HG02571 (cell line): ENCODE measurements around the gene NF1.
"Not testable (repeated sequence)": the region's sequence is repeated elsewhere in the genome, so short reads cannot be mapped to it uniquely, and the experiment has no call there.

Source experiments
- ATAC-seq: cut with Tn5 transposase; IDR thresholded peaks from one replicate; pipeline ENCODE4 v1.9.1; 2021; ENCODE audit warnings: mild to moderate bottlenecking, moderate library complexity; ENCODE audit not compliant: unreplicated experiment

The NF1 gene

DNA sequence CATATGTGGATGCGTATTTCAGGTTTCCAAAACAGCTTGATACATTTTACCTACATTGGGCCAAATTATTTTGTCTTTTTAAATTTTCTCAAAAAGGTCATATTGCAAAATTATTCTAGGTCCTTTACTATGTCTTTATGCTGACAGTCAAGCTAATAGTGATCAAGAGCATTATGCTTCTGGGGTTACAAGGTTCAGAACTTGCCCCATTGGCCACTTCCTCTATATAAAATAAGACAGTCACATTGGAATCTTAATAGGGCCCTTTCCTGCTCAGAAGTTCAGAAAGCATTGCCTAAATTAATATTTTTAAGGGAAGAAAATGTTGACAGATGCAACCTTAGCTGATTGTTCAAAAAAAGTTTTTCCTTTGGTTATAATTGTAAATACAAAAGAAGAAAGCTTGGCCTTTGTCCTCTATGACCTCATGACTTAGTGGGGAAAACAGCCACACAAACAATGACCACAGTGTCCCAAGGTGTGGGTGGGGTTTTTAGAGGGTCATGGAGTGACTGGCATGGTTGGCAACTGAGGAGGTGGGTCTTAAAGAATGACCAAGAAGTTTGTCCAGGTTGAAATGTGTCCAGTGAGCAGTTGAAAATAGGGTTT lies 284.9 kb downstream of the NF1 start:
- no peak for ATAC-seq

DNA sequence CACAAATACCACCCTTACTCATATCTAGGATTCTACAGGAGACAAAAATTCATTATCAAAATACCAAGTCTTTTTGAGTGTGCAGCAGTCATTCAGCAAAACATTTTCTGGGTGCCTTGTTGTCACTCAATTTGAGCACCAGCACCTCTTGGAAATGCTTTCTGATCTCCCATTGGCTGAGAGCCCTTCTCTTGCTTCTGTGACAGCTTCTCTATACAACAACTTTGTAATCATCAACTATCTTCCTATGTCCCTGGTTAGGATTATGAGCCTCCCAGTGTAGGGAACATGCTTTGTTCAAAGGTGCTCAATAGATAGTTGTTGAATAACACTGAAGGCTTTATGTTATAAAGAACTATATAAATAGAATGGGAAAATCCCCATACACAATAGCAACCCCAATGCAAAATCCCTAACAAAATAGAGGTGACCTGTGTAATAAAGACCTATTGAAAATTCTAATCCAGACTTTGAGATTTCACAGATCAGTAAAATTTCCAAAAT lies 286.4 kb downstream of the NF1 start:
- ATAC-seq, result no peak

DNA sequence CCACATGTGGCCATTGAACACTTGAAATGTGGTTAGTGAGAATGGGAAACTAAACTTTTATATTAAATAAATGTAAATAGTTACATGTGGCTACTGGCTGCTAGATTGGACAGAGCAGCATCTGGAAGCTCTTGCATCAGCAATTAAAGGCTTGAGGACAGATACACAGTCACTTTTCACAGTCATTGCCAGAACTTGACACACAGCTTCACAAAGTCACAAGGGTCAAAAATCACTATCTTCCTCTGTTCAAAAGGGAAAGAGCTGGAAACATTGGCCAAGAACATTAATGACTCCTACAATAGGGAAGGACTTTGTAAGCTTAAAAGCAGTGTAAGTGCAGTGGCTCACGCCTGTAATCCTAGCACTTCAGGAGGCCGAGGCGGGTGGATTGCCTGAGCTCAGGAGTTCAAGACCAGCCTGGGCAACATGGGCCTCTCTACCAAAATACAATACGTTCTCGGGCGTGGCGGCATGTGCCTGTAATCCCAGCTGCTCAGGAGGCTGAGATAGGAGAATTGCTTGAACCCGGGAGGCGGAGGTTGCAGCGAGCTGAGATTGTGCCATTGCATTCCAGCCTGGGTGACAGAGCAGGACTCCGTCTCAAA lies 288.0 kb downstream of the NF1 start:
- ATAC-seq, result not testable (repeated sequence)

DNA sequence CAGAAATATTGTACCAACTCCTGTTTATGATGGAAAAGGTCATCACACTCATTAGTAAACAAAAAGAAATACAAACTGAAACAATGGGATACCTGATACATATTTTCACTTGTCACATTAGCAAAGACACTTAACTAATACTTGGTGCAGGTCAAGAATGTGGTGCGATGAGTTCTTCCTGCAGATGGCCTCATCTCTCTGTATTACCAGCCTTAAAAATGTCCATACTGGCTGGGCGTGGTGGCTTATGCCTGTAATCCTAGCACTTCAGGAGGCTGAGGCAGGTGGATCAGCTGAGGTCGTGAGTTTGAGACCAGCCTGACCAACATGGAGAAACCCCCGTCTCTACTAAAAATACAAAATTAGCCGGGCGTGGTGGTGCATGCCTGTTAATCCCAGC lies 288.7 kb downstream of the NF1 start:
- ATAC-seq, result not testable (repeated sequence)

DNA sequence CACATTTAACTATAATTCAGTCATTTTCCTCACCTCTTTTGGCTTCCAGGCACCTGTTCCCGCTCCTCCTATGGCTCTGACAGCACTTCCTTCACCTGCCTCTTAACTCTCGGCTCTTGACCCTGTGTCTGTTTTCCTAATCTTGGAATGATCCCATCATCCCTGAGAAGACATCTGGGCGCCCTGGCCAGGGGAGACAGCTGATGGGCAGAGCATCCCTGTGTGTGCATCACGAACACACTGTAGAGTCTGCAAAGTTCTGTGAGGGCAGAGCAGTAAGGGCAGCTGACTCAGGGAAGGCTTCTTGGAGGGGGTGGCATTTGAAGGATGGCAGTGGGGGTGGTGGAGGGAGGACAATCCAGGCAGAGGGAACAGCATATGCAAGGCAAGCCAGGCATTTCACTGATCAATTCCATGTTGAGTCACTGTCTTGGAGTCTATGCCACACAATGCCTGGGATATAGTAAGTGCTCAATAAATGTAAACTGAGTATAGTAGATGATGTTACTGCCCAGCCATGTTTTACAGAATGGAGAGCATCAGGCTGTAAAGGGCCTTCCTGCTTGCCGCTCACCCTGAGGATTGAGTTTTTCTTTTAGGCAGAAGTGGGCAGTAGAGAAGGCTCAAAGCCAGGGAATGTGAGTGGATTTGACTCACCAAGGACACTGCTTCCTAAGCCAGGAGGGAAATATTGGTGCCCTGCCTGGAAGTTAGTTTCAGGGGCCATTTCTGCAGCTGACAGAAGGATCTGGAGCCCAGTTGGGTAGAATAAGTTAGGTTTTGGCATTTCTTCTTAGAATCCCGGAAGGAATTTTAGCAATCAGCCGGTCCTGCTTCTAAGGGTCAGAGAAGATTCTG lies 290.9 kb downstream of the NF1 start:
- ATAC-seq, result no peak

DNA sequence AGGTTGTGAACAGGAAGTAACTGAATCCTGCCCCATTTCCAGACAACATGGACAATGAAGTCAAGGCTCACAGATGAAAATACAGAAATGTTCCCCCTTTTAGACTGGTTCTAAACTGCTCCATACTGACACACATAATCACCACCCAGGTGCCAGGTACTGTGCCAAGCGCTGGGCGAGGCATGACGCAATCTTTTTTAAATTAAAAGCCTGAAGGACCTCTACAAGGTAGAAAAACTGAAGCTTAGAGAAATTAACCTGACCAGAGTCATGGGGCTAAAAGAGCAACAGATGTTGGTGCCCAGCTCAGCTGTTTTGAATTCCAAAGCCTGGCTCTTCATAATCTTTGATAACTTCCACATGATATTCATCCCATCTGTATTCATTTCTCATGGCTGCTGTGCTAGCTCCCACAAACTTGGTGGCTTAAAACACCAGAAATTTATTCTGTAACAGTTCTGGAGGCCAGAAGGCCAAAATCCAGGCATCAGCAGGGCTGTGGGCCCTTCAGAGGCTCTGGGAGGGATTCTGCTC lies 291.8 kb downstream of the NF1 start:
- no peak for ATAC-seq

DNA sequence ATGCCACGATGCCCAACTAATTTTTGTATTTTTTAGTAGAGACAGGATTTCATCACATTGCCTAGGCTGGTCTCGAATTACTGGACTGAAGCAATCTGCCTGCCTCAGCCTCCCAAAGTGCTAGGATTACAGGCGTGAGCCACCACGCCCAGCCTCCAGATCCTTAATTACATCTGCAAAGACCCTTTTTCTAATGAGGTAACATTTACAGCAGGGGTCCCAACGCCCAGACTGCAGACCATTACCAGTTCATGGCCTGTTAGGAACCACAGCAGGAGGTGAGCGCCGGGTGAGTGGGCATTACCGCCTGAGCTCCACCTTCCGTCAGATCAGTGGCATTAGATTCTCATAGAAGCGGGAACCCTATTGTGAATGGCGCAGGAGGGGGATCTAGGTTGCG lies 292.7 kb downstream of the NF1 start:
- no peak for ATAC-seq

DNA sequence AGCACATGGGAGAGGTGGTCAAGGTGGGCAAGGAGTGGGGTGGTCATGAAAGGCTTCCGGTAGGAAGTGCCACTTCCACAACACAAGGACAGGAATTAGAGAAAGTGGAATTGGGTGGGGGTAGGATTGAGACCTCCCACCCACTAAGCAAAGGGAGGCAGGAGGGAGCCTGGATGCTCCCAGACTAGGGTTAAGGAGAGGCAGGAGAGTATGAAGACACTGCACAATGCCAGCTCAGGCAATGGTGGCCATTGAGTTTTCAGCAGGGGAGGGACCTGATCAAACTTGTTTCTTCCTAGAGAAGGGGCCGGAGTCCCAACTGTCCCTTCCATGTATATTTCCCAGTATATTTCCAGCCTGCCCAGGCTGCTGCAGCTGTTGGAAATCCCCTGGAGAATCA lies 293.6 kb downstream of the NF1 start:
- no peak for ATAC-seq

DNA sequence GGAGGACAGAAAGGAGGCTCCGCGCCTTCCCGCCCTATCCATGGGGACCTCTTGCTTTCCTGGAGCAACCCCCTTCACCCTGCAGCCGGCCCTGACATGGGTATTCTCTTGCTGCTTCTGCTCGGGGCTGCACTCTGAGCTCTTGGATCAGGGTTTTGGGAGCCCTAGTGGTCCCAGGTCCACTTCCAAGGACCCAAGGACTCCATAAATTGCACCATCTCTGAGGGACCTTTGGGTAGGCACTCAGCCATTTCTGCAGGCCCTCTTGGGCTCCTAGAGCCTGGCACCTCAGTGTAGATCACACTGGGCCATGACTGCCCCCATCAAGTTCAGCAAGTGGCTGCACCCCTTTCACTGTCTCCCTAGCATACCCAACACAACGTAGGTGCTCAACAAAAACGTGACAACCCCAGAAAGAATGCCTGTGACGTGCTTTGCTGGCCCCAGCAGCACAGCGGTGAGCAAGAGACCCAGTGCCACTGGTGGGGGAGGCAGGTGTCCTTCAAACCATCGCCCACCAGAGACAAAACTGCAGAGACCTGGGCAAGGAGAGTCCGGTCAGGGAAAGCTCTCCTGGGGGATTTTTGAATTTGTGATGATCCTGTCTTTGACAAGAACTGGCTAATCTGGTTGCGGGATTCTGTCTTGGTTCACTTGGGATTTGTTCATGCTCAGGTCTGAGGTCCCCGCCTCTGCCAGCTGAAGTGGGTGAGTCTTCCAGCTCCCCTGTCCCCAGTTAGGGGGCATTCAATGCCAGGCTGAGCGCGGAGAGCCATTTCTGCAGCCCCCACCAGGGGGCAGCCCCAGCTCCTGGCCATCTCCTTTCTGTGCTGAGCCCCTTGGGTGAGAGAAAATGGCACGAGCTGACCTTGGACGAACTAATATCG lies 294.2 kb downstream of the NF1 start:
- no peak for ATAC-seq

DNA sequence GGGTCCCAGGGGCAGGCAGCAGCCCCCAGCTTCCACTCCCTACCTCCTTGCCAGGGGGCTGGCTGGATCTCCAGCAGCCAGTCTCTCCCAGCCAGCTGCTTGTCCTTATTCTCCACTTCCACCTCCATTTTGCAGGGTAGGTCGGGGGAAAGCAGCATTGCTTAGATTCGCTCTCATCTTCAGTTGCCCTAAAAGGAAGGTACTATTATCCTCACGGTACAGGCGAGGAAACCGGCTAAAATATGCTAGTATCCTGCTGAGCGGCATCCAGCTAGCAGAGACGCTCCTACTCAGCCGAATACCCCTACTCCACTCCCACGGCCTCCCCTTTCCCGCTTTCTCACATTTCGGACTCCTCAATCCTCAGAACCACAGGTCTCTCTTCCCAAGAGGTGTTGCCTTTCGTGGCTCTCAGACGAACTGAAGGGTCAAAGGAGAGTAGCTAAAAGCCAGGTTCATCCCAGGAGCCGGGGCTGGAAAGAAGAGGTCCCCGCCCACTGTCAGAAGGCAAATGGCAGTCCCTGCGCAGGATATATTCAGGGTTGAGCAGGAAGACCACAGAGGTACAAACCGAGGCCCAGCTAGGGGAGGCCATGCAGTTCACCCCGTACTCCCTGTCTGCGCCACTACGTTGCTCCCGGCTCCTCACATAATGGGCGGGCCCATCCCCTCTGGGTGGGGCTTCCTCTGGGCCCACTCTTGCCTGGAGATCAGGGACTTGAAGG lies 295.0 kb downstream of the NF1 start:
- ATAC-seq, result no peak

DNA sequence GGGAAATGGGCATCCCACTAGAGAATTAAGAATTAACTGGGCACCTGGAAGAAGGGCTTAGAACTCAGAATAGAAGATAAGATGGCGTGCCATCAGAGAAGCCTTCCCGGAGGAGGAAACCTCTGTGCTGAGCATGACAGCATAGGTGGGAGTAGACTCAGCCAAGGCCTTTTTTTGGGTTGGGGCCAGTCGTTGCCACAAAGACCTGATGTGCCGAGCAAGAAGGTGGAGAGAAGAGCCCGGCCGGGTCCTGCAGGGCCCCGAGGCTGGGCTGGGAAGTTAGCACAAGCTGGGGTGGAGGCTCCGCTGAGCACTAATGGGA lies 295.6 kb downstream of the NF1 start:
- no peak for ATAC-seq

DNA sequence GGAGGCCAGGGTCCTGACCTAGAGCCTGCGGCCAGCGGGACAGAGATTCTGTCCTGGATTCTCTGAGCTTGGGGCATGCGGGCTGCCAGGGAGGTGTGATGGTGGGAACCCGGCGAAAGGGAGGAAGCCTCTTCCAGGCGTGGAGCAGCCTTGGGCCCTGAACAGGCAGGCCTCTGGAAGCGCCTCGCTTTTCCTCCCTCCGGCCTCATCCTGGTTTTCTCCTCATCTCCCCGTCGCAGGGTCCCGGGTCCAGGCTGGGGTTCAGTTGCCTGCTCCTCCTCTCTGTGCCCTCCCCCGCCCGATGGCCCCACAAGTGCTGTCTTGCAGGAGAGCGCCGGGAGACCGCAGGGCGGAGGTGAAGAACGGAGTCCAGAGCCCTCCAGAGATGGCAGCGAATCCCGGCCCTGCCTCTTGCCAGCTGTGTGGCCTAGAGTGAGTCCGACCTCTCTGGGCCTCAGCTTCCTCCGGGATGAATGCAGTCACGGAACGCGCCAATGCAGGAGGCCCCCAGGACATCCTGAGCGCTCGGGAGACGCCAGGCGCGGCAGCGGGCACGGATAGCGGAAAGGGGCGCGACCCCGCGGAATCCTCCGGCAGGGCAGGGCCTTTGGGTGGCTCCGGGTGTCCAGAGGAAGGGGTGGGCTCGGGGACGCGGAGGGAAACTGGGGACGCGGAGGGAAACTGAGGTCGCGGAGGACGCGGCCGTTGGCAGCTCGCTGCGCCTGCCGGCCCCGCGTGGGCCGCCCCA lies 296.1 kb downstream of the NF1 start:
- no peak for ATAC-seq

DNA sequence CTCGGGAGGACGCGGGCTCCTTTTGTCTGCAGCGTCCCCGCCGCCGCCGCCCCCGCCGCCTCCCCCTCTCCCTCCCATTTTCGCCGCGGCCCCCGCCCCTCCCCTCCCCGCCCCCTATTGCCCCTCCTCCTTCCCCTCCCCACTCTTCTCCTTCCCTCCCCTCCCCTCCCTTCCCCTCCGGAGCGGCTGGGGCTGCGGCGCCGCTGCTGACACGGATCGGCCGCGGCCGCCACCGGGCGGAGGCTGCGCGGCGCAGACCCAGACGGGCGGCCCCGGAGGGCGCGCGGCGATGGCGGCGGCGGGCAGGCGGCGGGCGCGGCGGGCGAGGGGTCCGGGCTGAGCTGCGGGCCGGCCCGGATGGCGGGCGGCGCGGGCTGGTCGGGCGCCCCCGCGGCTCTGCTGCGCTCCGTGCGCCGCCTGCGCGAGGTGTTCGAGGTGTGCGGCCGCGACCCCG lies 296.7 kb downstream of the NF1 start, which contains the start of gene RAB11FIP4:
TSS of gene RAB11FIP4 (plus strand) at position 180 of the 454 bp plus-strand sequence. CDS start at position 358, 178 bp downstream.
- ATAC-seq, result no peak

DNA sequence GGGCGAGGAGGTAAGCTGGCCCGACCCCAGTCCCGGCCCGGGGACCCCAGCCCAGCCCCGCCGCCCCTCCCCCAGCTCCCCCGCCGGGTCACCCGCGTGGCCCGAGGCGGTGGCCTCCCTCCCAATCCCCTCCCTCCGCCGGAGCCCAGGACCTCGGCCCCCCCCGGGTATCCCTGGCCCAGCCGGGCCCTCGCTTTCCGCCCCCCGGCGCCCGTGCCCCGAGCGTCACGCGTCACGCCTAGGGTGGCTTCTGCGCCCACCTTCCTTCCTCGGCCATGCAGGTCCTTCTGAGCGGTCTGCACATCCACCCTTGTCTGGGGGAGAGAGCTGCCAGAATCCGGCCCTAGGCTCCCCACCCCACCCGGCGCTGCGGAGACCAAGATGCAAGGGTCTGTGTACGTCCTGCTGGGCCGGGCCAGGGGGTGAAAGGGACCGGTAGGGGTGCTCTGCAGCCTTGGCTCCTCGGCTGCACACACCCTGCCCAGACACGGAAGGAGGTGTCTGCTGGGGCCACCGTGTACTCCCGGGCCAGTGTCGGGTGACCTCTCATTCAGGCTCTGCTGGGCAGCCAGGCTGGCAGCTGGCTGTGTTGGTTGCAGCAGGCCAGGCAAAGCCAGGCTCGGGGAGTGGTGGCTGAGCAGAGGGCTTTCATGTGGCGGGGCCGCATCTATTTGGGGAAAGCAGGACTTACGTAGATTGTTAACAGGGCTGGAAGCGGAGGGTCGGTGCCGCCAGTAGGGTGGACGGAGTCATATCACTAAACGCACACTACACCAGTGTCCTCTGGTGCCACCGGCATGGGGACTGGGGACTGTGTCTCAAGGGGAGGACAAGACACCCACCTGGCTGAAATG lies 297.5 kb downstream of the NF1 start:
- no peak for ATAC-seq

DNA sequence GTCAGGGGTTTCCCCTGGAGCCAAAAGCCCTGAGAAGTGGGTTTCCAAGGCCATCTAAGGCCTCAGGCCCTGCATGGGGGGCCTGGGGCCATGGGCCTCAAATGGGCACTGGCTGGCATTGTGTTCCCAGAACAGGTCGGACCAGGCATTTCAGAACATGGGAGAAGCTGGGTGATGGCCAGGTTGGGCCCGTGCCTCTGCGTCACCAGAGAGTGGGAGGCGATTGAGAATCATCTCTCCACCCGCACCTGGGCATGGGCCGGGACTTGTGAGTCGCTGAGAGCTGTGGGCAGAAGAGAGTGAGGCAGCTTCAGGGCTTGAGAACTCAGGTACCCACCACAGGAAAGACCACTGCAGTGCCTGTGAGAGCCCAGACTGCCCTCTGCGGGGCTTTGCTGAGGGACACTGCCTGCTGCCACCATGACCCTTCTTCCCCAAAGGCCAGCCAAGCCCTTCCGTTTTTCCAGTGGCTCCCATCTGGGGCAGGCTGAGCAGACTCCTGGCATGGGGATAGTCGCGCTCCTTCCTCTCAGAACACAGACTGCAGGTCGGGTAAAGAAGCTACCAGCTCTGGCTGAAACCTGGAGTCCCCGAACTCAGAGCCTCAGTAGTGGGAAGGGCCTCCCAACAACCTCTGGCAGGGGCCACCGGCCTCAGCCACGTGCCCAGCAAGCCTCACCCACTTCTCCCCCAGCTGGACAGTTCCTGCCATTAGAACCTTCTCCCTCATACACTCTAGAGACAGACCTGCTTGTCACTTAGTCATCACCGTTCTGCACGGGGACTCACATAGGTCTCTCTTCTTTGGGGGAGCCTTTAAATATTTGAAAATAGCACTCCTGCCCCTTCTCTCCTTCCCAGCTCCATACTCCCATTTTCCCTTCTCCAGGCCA lies 298.3 kb downstream of the NF1 start:
- ATAC-seq, result no peak

DNA sequence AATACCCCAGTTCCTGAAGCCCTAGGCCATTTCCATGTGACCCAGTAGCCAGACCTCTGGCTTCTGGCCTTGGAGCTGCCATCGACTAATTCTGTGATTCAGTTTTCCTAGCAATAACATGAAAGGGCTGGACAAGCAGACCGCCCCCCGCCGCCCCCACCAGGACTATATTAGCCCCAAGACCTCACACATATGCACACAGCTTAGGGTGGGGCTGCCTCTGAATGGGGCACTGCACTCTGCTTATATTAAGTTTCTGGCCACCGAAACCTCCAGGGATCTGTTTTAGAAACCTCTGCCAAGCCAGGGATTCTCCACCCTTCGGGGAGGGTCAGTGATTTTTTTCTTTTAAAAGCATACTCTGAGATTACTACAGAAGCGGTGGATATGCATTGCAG lies 299.0 kb downstream of the NF1 start:
- ATAC-seq, result no peak

DNA sequence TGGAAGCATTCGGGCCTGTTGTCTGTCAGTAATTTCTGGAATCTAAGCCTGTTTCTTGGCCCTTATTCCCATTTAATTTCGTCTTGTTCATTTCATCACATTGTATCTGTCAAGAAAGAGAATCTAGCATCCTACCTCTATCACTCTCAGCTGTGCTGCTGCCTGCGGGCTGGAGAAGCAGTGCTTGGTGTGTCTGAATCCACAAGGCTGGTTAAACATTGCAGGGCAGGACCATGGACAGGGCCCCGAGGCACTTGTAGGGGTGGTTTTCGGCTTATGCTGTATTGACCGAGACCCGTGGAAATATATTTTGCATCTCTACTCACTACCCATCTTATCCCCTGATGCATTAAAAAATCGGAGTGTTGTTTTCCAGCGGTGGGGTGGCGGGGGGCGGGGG lies 299.8 kb downstream of the NF1 start:
- ATAC-seq, result no peak
